ENCODE results near the gene SENP8.

The SENP8 gene

GRCh38 chr15:72153269-72154000 lies 35.2 kb downstream of the SENP8 start:
- no peak for ATAC-seq (replicated peaks)
- DNase-seq, result no peak
- no peak overlapping the region for H3K4me3 Mint-ChIP-seq
- no peaks in the 10 kb centered on the region for H3K36me3 Mint-ChIP-seq (ENCODE audit: insufficient read depth)
- H3K27ac Mint-ChIP-seq, result no peak overlapping the region
- no peaks in the 10 kb centered on the region for H3K9me3 Mint-ChIP-seq
- H3K4me1 Mint-ChIP-seq (ENCODE audit: low read depth in 2 of 2), result peaks cover 4% of the 10 kb centered on the region in 2 donors
- H3K27me3 Mint-ChIP-seq, result no peaks in the 10 kb centered on the region

- no peak for ATAC-seq (replicated peaks)
- Mint-ChIP-seq H3K4me1 (ENCODE audit: low read depth in 2 of 2) (peaks cover 4% of the 10 kb centered on the region in 2 donors), H3K36me3 (ENCODE audit: insufficient read depth) (no peaks in the 10 kb centered on the region), H3K9me3 (no peaks in the 10 kb centered on the region), H3K4me3 (no peak overlapping the region), H3K27ac (no peak overlapping the region), H3K27me3 (no peaks in the 10 kb centered on the region)
- no peak for DNase-seq
Measured at GRCh38 chr15:72154316-72154715, 36.1 kb downstream of the SENP8 start.

- H3K27ac Mint-ChIP-seq, result peak overlapping the region in 1 of 2 donors; percentile 69
- H3K9me3 Mint-ChIP-seq, result no peaks in the 10 kb centered on the region
- H3K27me3 Mint-ChIP-seq, result no peaks in the 10 kb centered on the region
- DNase-seq (no peak), ATAC-seq (replicated peaks) (no peak)
- no peaks in the 10 kb centered on the region for H3K36me3 Mint-ChIP-seq (ENCODE audit: insufficient read depth)
- H3K4me1 Mint-ChIP-seq (ENCODE audit: low read depth in 2 of 2), result peaks cover 4% of the 10 kb centered on the region in 2 donors
- peak overlapping the region; percentile 72 to 73 for H3K4me3 Mint-ChIP-seq
Measured at GRCh38 chr15:72155003-72155621, 36.9 kb downstream of the SENP8 start.

DNA sequence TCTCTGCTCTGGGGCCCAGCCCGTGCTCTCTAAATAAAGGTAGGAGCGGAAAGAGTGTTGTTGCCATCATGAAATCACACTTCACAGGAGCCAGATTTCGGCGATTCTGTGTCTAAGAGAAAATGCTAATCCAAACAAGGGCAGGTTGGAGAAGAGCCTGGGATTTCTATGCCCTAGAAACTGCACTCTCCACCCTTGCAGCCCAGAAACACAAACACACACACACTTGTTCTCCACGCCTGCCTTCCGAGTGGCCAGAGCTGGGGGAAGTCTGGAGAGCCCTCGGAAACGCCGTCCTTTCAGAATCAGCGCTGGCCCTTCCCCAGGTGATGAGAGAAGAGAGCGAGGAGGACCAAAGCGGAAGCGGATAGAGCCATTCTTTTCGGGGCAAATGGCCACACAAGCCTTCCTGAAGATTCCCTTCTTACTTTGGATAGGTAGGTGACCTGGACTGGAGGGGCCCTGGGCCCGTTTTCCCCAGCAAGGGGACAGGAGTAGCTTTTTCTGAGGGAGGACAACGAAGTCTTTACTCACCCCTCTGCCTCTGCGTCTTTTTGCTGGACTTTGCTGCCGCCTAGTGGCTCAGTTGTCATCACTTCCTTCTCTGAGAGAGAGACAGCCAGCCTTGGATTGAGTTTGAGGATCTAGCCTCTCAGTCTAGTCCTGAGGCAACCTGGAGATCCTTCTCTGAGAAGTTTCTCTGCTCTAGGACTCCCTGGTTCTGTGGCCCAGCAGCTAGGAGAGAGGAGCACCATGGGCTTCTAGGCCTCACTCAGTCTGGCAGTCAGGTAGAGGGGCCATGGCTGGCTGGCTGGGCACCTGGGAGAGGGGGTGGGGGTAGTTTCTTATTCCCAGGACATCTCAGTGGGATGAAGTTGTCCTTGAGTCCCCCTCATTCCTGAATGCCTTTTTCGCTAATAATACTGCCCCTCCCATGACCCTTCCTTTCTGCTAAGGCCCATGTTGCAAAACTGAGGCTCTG lies 37.7 kb downstream of the SENP8 start:
- no peaks in the 10 kb centered on the region for H3K9me3 Mint-ChIP-seq
- no peaks in the 10 kb centered on the region for H3K27me3 Mint-ChIP-seq
- peak overlapping the region; percentile 72 to 73 for H3K4me3 Mint-ChIP-seq
- peak overlapping the region in 1 of 2 donors; percentile 69 for H3K27ac Mint-ChIP-seq
- ATAC-seq (replicated peaks), result peak; percentile 79
- DNase-seq, result peak; percentile 72 to 81 (median 79)
- no peaks in the 10 kb centered on the region for H3K36me3 Mint-ChIP-seq (ENCODE audit: insufficient read depth)
- H3K4me1 Mint-ChIP-seq (ENCODE audit: low read depth in 2 of 2), result peaks cover 4% of the 10 kb centered on the region in 2 donors

GRCh38 chr15:72156928-72157327 lies 38.7 kb downstream of the SENP8 start:
- Mint-ChIP-seq H3K4me1 (ENCODE audit: low read depth in 2 of 2) (peaks cover 4% of the 10 kb centered on the region in 2 donors), H3K9me3 (no peaks in the 10 kb centered on the region), H3K27me3 (no peaks in the 10 kb centered on the region), H3K27ac (no peak overlapping the region), H3K36me3 (ENCODE audit: insufficient read depth) (no peaks in the 10 kb centered on the region), H3K4me3 (no peak overlapping the region)
- DNase-seq, result no peak
- ATAC-seq (replicated peaks), result no peak

GRCh38 chr15:72160696-72161245 lies 42.6 kb downstream of the SENP8 start:
- Mint-ChIP-seq H3K27ac (no peak overlapping the region), H3K4me1 (ENCODE audit: low read depth in 2 of 2) (peaks cover under 1 to 2% of the 10 kb centered on the region in 2 donors), H3K4me3 (no peak overlapping the region), H3K27me3 (no peaks in the 10 kb centered on the region), H3K36me3 (ENCODE audit: insufficient read depth) (no peaks in the 10 kb centered on the region), H3K9me3 (no peaks in the 10 kb centered on the region)
- ATAC-seq (replicated peaks), result no peak
- DNase-seq, result no peak

- ATAC-seq (replicated peaks) (no peak), DNase-seq (no peak)
- H3K27ac Mint-ChIP-seq, result no peak overlapping the region
- peaks cover 0 to 6% of the 10 kb centered on the region in 2 donors for H3K27me3 Mint-ChIP-seq
- no peaks in the 10 kb centered on the region for H3K36me3 Mint-ChIP-seq (ENCODE audit: insufficient read depth)
- H3K9me3 Mint-ChIP-seq, result no peaks in the 10 kb centered on the region
- H3K4me1 Mint-ChIP-seq (ENCODE audit: low read depth in 2 of 2), result no peaks in the 10 kb centered on the region
- no peak overlapping the region for H3K4me3 Mint-ChIP-seq
Measured at GRCh38 chr15:72161361-72162132, 43.3 kb downstream of the SENP8 start.

DNA sequence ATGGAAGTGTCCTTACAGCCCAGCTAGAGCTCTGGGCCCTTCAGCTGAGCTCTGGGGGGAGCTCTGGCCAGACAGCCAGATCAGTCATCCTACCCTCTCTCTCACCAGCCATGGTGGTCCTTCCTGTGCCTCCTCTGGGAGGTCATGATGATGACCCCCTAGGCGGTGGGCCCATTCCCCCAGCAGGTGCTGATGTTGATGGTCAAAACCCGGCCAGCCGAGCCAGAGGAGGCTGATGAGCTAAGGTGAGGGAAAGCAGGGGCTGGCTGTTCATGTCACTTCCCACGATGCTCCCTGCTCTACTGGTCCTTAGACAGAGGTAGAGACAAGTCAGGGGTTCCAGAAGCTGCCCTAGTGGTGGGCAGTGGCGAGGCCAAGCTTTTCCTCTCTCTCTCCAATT lies 44.4 kb downstream of the SENP8 start:
- no peak overlapping the region for H3K27ac Mint-ChIP-seq
- peaks cover 0 to 16% of the 10 kb centered on the region in 2 donors for H3K27me3 Mint-ChIP-seq
- no peak overlapping the region for H3K4me3 Mint-ChIP-seq
- DNase-seq, result no peak
- no peak for ATAC-seq (replicated peaks)
- H3K9me3 Mint-ChIP-seq, result no peaks in the 10 kb centered on the region
- peaks cover 3% of the 10 kb centered on the region for H3K36me3 Mint-ChIP-seq (ENCODE audit: insufficient read depth)
- H3K4me1 Mint-ChIP-seq (ENCODE audit: low read depth in 2 of 2), result no peaks in the 10 kb centered on the region

- H3K36me3 Mint-ChIP-seq (ENCODE audit: insufficient read depth), result peaks cover 3% of the 10 kb centered on the region
- H3K4me1 Mint-ChIP-seq (ENCODE audit: low read depth in 2 of 2), result peaks cover 0 to 6% of the 10 kb centered on the region in 2 donors
- no peak for ATAC-seq (replicated peaks)
- no peaks in the 10 kb centered on the region for H3K9me3 Mint-ChIP-seq
- no peak for DNase-seq
- H3K27me3 Mint-ChIP-seq, result peaks cover 0 to 28% of the 10 kb centered on the region in 2 donors
- no peak overlapping the region for H3K4me3 Mint-ChIP-seq
- no peak overlapping the region for H3K27ac Mint-ChIP-seq
Measured at GRCh38 chr15:72163719-72164118, 45.5 kb downstream of the SENP8 start.

DNA sequence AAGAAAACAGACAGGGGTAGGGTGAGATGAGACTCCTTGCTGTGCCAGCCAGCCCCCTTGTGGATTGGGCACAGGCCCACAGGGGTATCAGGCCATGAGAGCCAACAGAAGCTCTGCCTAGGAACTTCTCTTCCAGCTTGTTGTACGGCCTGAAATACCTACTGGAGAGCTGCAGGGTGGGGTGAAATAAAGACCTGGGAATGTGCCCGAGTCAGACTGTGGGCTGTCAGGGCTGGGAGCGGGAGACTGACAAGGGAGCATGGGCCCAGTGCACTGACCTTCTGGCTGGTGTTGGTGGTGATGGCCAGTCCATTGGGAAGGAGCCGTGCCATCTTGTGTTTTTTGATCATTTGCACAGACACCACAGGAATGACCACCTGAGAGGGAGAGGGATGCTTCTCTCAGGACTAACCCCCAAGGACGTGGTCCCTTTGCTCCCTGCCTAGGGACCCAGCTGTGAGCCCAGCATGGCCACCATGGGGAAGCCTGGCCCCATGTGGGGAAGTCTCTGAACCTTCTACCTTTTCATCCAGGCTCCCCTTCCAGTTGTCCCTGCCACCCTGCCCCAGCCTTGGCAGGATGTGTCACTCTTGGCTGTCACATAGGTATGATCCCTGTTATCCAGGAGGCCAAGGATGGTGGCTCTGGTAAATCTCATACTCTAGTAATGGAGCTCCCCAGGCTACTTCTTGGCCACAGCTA lies 48.7 kb downstream of the SENP8 start:
- Mint-ChIP-seq H3K27ac (no peak overlapping the region), H3K27me3 (peaks cover 7 to 37% of the 10 kb centered on the region in 2 donors), H3K9me3 (no peaks in the 10 kb centered on the region), H3K4me3 (no peak overlapping the region), H3K4me1 (ENCODE audit: low read depth in 2 of 2) (peaks cover 0 to 10% of the 10 kb centered on the region in 2 donors), H3K36me3 (ENCODE audit: insufficient read depth) (peaks cover 3% of the 10 kb centered on the region)
- ATAC-seq (replicated peaks) (no peak), DNase-seq (no peak)

- no peaks in the 10 kb centered on the region for H3K9me3 Mint-ChIP-seq
- H3K27me3 Mint-ChIP-seq, result peaks cover 7 to 37% of the 10 kb centered on the region in 2 donors
- DNase-seq, result no peak
- peaks cover 0 to 10% of the 10 kb centered on the region in 2 donors for H3K4me1 Mint-ChIP-seq (ENCODE audit: low read depth in 2 of 2)
- peaks cover 3% of the 10 kb centered on the region for H3K36me3 Mint-ChIP-seq (ENCODE audit: insufficient read depth)
- H3K4me3 Mint-ChIP-seq, result no peak overlapping the region
- no peak overlapping the region for H3K27ac Mint-ChIP-seq
- ATAC-seq (replicated peaks), result no peak
Measured at GRCh38 chr15:72167445-72167844, 49.2 kb downstream of the SENP8 start.

GRCh38 chr15:72168131-72168807 lies 50.1 kb downstream of the SENP8 start:
- peaks cover 0 to 10% of the 10 kb centered on the region in 2 donors for H3K4me1 Mint-ChIP-seq (ENCODE audit: low read depth in 2 of 2)
- H3K9me3 Mint-ChIP-seq, result no peaks in the 10 kb centered on the region
- H3K27me3 Mint-ChIP-seq, result peaks cover 7 to 42% of the 10 kb centered on the region in 2 donors
- peak overlapping the region in 1 of 2 donors; percentile 49 for H3K27ac Mint-ChIP-seq
- peaks cover 3% of the 10 kb centered on the region for H3K36me3 Mint-ChIP-seq (ENCODE audit: insufficient read depth)
- DNase-seq (no peak), ATAC-seq (replicated peaks) (no peak)
- H3K4me3 Mint-ChIP-seq, result no peak overlapping the region
